ENCODE results near the gene SRP68.
"Not testable (repeated sequence)": the region's sequence is repeated elsewhere in the genome, so short reads cannot be mapped to it uniquely, and the experiment has no call there.

Gene SRP68

GRCh38 chr17:76083536-76084182, 11.3 kb upstream of the SRP68 start:
- no peak for DNase-seq
- Mint-ChIP-seq H3K4me1 (ENCODE audit: low read depth) (peaks cover 15% of the 10 kb centered on the region), H3K9me3 (no peaks in the 10 kb centered on the region), H3K27ac (peak overlapping the region; percentile 22), H3K4me3 (no peak overlapping the region), H3K36me3 (ENCODE audit: low read depth) (peaks cover 62% of the 10 kb centered on the region), H3K27me3 (peaks cover 9% of the 10 kb centered on the region)

GRCh38 chr17:76082326-76083251, 10.3 kb upstream of the SRP68 start:
- H3K27ac Mint-ChIP-seq: no peak overlapping the region
- no peak for DNase-seq
- no peak overlapping the region for H3K4me3 Mint-ChIP-seq
- peaks cover 19% of the 10 kb centered on the region for H3K27me3 Mint-ChIP-seq
- H3K4me1 Mint-ChIP-seq (ENCODE audit: low read depth): peaks cover 19% of the 10 kb centered on the region
- peaks cover 52% of the 10 kb centered on the region for H3K36me3 Mint-ChIP-seq (ENCODE audit: low read depth)
- H3K9me3 Mint-ChIP-seq: no peaks in the 10 kb centered on the region

GRCh38 chr17:76081295-76082210, 9.2 kb upstream of the SRP68 start:
- Mint-ChIP-seq H3K36me3 (ENCODE audit: low read depth) (peaks cover 44% of the 10 kb centered on the region), H3K4me3 (no peak overlapping the region), H3K27ac (no peak overlapping the region), H3K9me3 (no peaks in the 10 kb centered on the region), H3K4me1 (ENCODE audit: low read depth) (peaks cover 29% of the 10 kb centered on the region), H3K27me3 (peaks cover 30% of the 10 kb centered on the region)
- DNase-seq: no peak

- no peak overlapping the region for H3K27ac Mint-ChIP-seq
- H3K4me3 Mint-ChIP-seq: no peak overlapping the region
- no peaks in the 10 kb centered on the region for H3K9me3 Mint-ChIP-seq
- H3K27me3 Mint-ChIP-seq: peaks cover 37% of the 10 kb centered on the region
- peaks cover 38% of the 10 kb centered on the region for H3K36me3 Mint-ChIP-seq (ENCODE audit: low read depth)
- H3K4me1 Mint-ChIP-seq (ENCODE audit: low read depth): peaks cover 36% of the 10 kb centered on the region
- no peak for DNase-seq
Measured at GRCh38 chr17:76080768-76081287, 8.5 kb upstream of the SRP68 start.

GRCh38 chr17:76079956-76080767, 7.8 kb upstream of the SRP68 start:
- no peak overlapping the region for H3K27ac Mint-ChIP-seq
- H3K27me3 Mint-ChIP-seq: peaks cover 44% of the 10 kb centered on the region

GRCh38 chr17:76079535-76079955, 7.2 kb upstream of the SRP68 start:
- Mint-ChIP-seq H3K27ac (no peak overlapping the region), H3K27me3 (peaks cover 50% of the 10 kb centered on the region), H3K4me1 (ENCODE audit: low read depth) (peaks cover 47% of the 10 kb centered on the region), H3K4me3 (no peak overlapping the region), H3K9me3 (no peaks in the 10 kb centered on the region), H3K36me3 (ENCODE audit: low read depth) (peaks cover 28% of the 10 kb centered on the region)
- no peak for DNase-seq

More at GRCh38 chr17:76079956-76080767, 7.8 kb upstream of the SRP68 start:
- DNase-seq: peak; percentile 57
- H3K4me1 Mint-ChIP-seq (ENCODE audit: low read depth): peaks cover 43% of the 10 kb centered on the region
- no peaks in the 10 kb centered on the region for H3K9me3 Mint-ChIP-seq
- H3K36me3 Mint-ChIP-seq (ENCODE audit: low read depth): peaks cover 31% of the 10 kb centered on the region
- H3K4me3 Mint-ChIP-seq: no peak overlapping the region

- Mint-ChIP-seq H3K27me3 (peaks cover 53% of the 10 kb centered on the region), H3K36me3 (ENCODE audit: low read depth) (peaks cover 22% of the 10 kb centered on the region), H3K9me3 (no peaks in the 10 kb centered on the region), H3K27ac (no peak within 1 kb of the TSS), H3K4me1 (ENCODE audit: low read depth) (peaks cover 48% of the 10 kb centered on the region), H3K4me3 (no peak within 1 kb of the TSS)
- no peak for DNase-seq
Measured at GRCh38 chr17:76078860-76079534, 6.7 kb upstream of the SRP68 start, which contains the start of gene ZACN. Gene ZACN (plus strand): TSS chr17:76079182. CDS start chr17:76079265, 83 bp downstream.

- H3K4me3 Mint-ChIP-seq, H3K27ac Mint-ChIP-seq, H3K9me3 Mint-ChIP-seq, DNase-seq: not testable (repeated sequence)
- peaks cover 59% of the 10 kb centered on the region for H3K27me3 Mint-ChIP-seq
- peaks cover 16% of the 10 kb centered on the region for H3K36me3 Mint-ChIP-seq (ENCODE audit: low read depth)
- peaks cover 48% of the 10 kb centered on the region for H3K4me1 Mint-ChIP-seq (ENCODE audit: low read depth)
Measured at GRCh38 chr17:76078370-76078769, 6.1 kb upstream of the SRP68 start.

- Mint-ChIP-seq H3K9me3 (no peaks in the 10 kb centered on the region), H3K36me3 (ENCODE audit: low read depth) (peaks cover 15% of the 10 kb centered on the region), H3K27me3 (peaks cover 59% of the 10 kb centered on the region), H3K27ac (no peak overlapping the region), H3K4me3 (no peak overlapping the region), H3K4me1 (ENCODE audit: low read depth) (peaks cover 52% of the 10 kb centered on the region)
- no peak for DNase-seq
Measured at GRCh38 chr17:76077584-76078110, 5.3 kb upstream of the SRP68 start.

GRCh38 chr17:76076765-76077583, 4.7 kb upstream of the SRP68 start:
- H3K4me1 Mint-ChIP-seq (ENCODE audit: low read depth): peaks cover 54% of the 10 kb centered on the region
- H3K27ac Mint-ChIP-seq: peak overlapping the region; percentile 82
- H3K9me3 Mint-ChIP-seq: no peaks in the 10 kb centered on the region
- peak; percentile 59 for DNase-seq
- peak overlapping the region; percentile 63 for H3K4me3 Mint-ChIP-seq
- peaks cover 59% of the 10 kb centered on the region for H3K27me3 Mint-ChIP-seq
- H3K36me3 Mint-ChIP-seq (ENCODE audit: low read depth): peaks cover 15% of the 10 kb centered on the region

- H3K36me3 Mint-ChIP-seq (ENCODE audit: low read depth): peaks cover 18% of the 10 kb centered on the region
- DNase-seq: peak; percentile 51
- no peaks in the 10 kb centered on the region for H3K9me3 Mint-ChIP-seq
- peaks cover 59% of the 10 kb centered on the region for H3K27me3 Mint-ChIP-seq
- H3K4me1 Mint-ChIP-seq (ENCODE audit: low read depth): peaks cover 58% of the 10 kb centered on the region
- H3K4me3 Mint-ChIP-seq: peak overlapping the region; percentile 63
- H3K27ac Mint-ChIP-seq: peak overlapping the region; percentile 82
Measured at GRCh38 chr17:76076146-76076764, 3.9 kb upstream of the SRP68 start.
